Measurements from ENCODE around the gene SOAT1.

GRCh38 chr1:179264507-179264906 is 29.1 kb upstream of the SOAT1 start:
- no peak for TF ChIP-seq POLR2A (IDR thresholded peaks at IDR 0.05)
- TF ChIP-seq, protein P1, sequence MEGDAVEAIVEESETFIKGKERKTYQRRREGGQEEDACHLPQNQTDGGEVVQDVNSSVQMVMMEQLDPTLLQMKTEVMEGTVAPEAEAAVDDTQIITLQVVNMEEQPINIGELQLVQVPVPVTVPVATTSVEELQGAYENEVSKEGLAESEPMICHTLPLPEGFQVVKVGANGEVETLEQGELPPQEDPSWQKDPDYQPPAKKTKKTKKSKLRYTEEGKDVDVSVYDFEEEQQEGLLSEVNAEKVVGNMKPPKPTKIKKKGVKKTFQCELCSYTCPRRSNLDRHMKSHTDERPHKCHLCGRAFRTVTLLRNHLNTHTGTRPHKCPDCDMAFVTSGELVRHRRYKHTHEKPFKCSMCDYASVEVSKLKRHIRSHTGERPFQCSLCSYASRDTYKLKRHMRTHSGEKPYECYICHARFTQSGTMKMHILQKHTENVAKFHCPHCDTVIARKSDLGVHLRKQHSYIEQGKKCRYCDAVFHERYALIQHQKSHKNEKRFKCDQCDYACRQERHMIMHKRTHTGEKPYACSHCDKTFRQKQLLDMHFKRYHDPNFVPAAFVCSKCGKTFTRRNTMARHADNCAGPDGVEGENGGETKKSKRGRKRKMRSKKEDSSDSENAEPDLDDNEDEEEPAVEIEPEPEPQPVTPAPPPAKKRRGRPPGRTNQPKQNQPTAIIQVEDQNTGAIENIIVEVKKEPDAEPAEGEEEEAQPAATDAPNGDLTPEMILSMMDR (IDR thresholded peaks at IDR 0.05): no peak
